IMR-90 (cell line): ENCODE measurements around the gene DGKG.

Experiments used
- BHLHE40 ChIP-seq: fragments of 150-350 bp; IDR thresholded peaks from 2 replicates; pipeline ENCODE4 v1.6.1; 2016; ENCODE audit warnings: mild to moderate bottlenecking, low read depth, low read length
- MAZ ChIP-seq: IDR thresholded peaks from 2 replicates; pipeline ENCODE4 v1.6.1; 2012; ENCODE audit warnings: low read depth, mild to moderate bottlenecking, low read length, improper control_type of control experiment, moderate library complexity, borderline replicate concordance
- MXI1 ChIP-seq: IDR thresholded peaks from 2 replicates; pipeline ENCODE4 v1.6.1; 2012; ENCODE audit warnings: low read depth, mild to moderate bottlenecking, low read length, moderate library complexity, borderline replicate concordance
- POLR2A ChIP-seq: IDR thresholded peaks from 2 replicates; pipeline ENCODE4 v1.6.1; 2012; ENCODE audit warnings: mild to moderate bottlenecking, low read depth, low read length
- RAD21 ChIP-seq: IDR thresholded peaks from 2 replicates; pipeline ENCODE4 v1.6.1; 2012; ENCODE audit warnings: low read length, improper control_type of control experiment
- TF ChIP-seq, protein P1 (sequence below): fragments of 150-350 bp; IDR thresholded peaks from 2 replicates; pipeline ENCODE4 v1.6.1; 2017; ENCODE audit warnings: mild to moderate bottlenecking, antibody characterized with exemption, low read length, low read depth
- TF ChIP-seq, protein P2 (sequence below): conservative IDR thresholded peaks from 2 replicates; pipeline ENCODE4 v1.5.1; 2012; ENCODE audit warnings: mild to moderate bottlenecking, low read depth, low read length, improper control_type of control experiment

DNA sequence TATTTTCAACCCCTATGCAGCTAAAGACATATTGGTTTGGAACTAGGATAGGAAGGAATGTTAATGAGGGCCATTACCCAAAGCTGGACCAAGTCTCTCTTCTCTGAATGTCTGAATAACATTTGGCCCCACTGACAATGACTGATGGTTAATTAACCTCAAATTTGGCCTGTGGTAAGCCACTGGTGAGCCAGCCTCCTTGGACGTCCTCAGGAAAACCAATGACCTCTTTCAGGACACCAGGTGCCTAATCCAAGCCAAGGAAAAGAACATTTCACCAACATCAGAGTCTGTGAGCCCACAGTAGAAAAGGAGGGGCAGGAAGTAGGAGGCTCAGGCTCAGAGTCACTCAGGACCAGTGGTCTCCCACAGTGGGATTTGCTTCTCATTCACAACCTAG lies 196.7 kb downstream of the DGKG start:
- TF ChIP-seq, protein P1, sequence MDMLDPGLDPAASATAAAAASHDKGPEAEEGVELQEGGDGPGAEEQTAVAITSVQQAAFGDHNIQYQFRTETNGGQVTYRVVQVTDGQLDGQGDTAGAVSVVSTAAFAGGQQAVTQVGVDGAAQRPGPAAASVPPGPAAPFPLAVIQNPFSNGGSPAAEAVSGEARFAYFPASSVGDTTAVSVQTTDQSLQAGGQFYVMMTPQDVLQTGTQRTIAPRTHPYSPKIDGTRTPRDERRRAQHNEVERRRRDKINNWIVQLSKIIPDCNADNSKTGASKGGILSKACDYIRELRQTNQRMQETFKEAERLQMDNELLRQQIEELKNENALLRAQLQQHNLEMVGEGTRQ = no peak
- TF ChIP-seq, protein P2, sequence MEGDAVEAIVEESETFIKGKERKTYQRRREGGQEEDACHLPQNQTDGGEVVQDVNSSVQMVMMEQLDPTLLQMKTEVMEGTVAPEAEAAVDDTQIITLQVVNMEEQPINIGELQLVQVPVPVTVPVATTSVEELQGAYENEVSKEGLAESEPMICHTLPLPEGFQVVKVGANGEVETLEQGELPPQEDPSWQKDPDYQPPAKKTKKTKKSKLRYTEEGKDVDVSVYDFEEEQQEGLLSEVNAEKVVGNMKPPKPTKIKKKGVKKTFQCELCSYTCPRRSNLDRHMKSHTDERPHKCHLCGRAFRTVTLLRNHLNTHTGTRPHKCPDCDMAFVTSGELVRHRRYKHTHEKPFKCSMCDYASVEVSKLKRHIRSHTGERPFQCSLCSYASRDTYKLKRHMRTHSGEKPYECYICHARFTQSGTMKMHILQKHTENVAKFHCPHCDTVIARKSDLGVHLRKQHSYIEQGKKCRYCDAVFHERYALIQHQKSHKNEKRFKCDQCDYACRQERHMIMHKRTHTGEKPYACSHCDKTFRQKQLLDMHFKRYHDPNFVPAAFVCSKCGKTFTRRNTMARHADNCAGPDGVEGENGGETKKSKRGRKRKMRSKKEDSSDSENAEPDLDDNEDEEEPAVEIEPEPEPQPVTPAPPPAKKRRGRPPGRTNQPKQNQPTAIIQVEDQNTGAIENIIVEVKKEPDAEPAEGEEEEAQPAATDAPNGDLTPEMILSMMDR = no peak
- TF ChIP-seq RAD21 (no peak), MXI1 (no peak), MAZ (no peak), POLR2A (no peak), BHLHE40 (no peak)
